Measurements from ENCODE around the gene DNAJC3.

The DNAJC3 gene

GRCh38 chr13:95642028-95642621 is 34.8 kb upstream of the DNAJC3 start:
- no peak overlapping the region for H3K27ac ChIP-seq
- TF ChIP-seq CTCF (conservative IDR thresholded peaks at IDR 0.05) (no peak), ZFX (IDR thresholded peaks at IDR 0.05) (no peak)

GRCh38 chr13:95642999-95643398 is 33.9 kb upstream of the DNAJC3 start:
- TF ChIP-seq CTCF (conservative IDR thresholded peaks at IDR 0.05) (no peak), ZFX (IDR thresholded peaks at IDR 0.05) (no peak)
- no peak overlapping the region for H3K27ac ChIP-seq

GRCh38 chr13:95643571-95643935 is 33.4 kb upstream of the DNAJC3 start:
- no peak for TF ChIP-seq CTCF (conservative IDR thresholded peaks at IDR 0.05)
- no peak for TF ChIP-seq ZFX (IDR thresholded peaks at IDR 0.05)
- H3K27ac ChIP-seq: no peak overlapping the region

GRCh38 chr13:95643936-95644598 is 32.9 kb upstream of the DNAJC3 start:
- no peak for TF ChIP-seq CTCF (conservative IDR thresholded peaks at IDR 0.05)
- TF ChIP-seq ZFX (IDR thresholded peaks at IDR 0.05): no peak
- H3K27ac ChIP-seq: peak overlapping the region; percentile 23; the same call in 1 of the 2 replicates

GRCh38 chr13:95644601-95645052 is 32.3 kb upstream of the DNAJC3 start, which contains the start of gene DZIP1:
DZIP1 (minus strand) TSS chr13:95644706; CDS start chr13:95642029, 2,677 bp downstream.
- peak within 1 kb of the TSS; percentile 23; the same call in 1 of the 2 replicates for H3K27ac ChIP-seq
- TF ChIP-seq ZFX (IDR thresholded peaks at IDR 0.05): no peak

- no peak overlapping the region for H3K27ac ChIP-seq
- TF ChIP-seq CTCF (conservative IDR thresholded peaks at IDR 0.05): no peak
- TF ChIP-seq ZFX (IDR thresholded peaks at IDR 0.05): no peak
These were observed 29.6 kb upstream of the DNAJC3 start for GRCh38 chr13:95647321-95647720.

- no peak overlapping the region for H3K27ac ChIP-seq
- no peak for TF ChIP-seq CTCF (conservative IDR thresholded peaks at IDR 0.05)
- no peak for TF ChIP-seq ZFX (IDR thresholded peaks at IDR 0.05)
These were observed 26.2 kb upstream of the DNAJC3 start for GRCh38 chr13:95650696-95651095.

Measured in C4-2B (cell line).